Heart left ventricle (tissue), 16 donors: ENCODE measurements around the gene CRYBG2. TPM values are rescaled to one million over a fixed set of nuclear protein-coding genes. Genes with fewer than 3 reads are reported as not detected.

ENCODE experiments used
- ATAC-seq, 4 donors: fragments of 200-7000 bp; cut with Tn5 transposase; one replicate each; pipeline ENCODE4 v1.9.1; 2020 to 2022; ENCODE audit warnings: moderate library complexity in 4 of 4, mild to moderate bottlenecking in 3 of 4, moderate number of reproducible peaks in 1 of 4
- DNase-seq, 5 donors: peaks; one replicate each; pipeline ENCODE4 v3.0.0-alpha.2; 2020
- H3K27ac ChIP-seq, 12 donors: fragments of 200-600 bp; sonication (generic) in 4 of 12; one replicate each; pipeline versions ENCODE4 v1.5.0 to v1.8.0; 2016 to 2022; ENCODE audit warnings: mild to moderate bottlenecking in 2 of 12
- H3K27me3 ChIP-seq, 9 donors: fragments of 200-600 bp; sonication (generic) in 2 of 9; one replicate each; pipeline versions ENCODE4 v1.5.1 to v1.8.0; 2016 to 2022; ENCODE audit warnings: mild to moderate bottlenecking in 3 of 9
- H3K36me3 ChIP-seq, 9 donors: fragments of 200-600 bp; sonication (generic) in 2 of 9; one replicate each; pipeline versions ENCODE4 v1.5.0 to v1.8.0; 2018 to 2022; ENCODE audit warnings: mild to moderate bottlenecking in 2 of 9
- H3K4me1 ChIP-seq, 12 donors: fragments of 200-600 bp; sonication (generic) in 4 of 12; one replicate each; pipeline versions ENCODE4 v1.5.0 to v1.8.0; 2016 to 2022; ENCODE audit warnings: mild to moderate bottlenecking in 3 of 12
- H3K4me3 ChIP-seq, 12 donors: fragments of 200-600 bp; sonication (generic) in 4 of 12; one replicate each; pipeline versions ENCODE4 v1.5.0 to v1.8.0; 2017 to 2022; ENCODE audit warnings: mild to moderate bottlenecking in 9 of 12, moderate library complexity in 4 of 12
- H3K9me3 ChIP-seq, 12 donors: fragments of 200-600 bp; sonication (generic) in 4 of 12; one replicate each; pipeline versions ENCODE4 v1.5.0 to v1.8.0; 2016 to 2022; ENCODE audit warnings: mild to moderate bottlenecking in 1 of 12
- CTCF ChIP-seq, 12 donors: fragments of 200-600 bp; sonication (generic) in 4 of 12; IDR thresholded peaks; one replicate each; pipeline versions ENCODE4 v1.5.0 to v1.8.0; 2018 to 2022; ENCODE audit warnings: antibody characterized with exemption in 12 of 12, mild to moderate bottlenecking in 5 of 12
- POLR2A ChIP-seq, 2 donors: fragments of 450-650 bp; IDR thresholded peaks; one replicate each; pipeline ENCODE4 v1.6.1; 2017; ENCODE audit warnings: antibody characterized with exemption in 2 of 2, mild to moderate bottlenecking in 2 of 2, moderate library complexity in 2 of 2
- WGBS, 4 donors: extraction: QIAGEN DNeasy Blood & Tissue Kit in 2 of 4; methylation state at CpG; one replicate each; pipeline versions ENCODE4 v1.1.5 to v1.1.7; 2013 to 2018; 5-methylcytosine and 5-hydroxymethylcytosine counted together
- intact Hi-C, 10 donors: fragments of 100-400 bp; cut with DNase I; formaldehyde crosslinking; loops; one replicate each; pipeline versions ENCODE4 v1.11.1 to v1.14.2; 2022
- polyA plus RNA-seq, 2 donors: library from polyadenylated mRNA; stranded (reverse); fragments of 200-250 nt; gene quantifications; one replicate each; pipeline ENCODE4 v1.2.3, GENCODE V29; 2013
- total RNA-seq, 9 donors: library from RNA; depleted of rRNA in 2 of 9; stranded (reverse); fragments of >200 nt in 2 of 9; fragmentation: NEBNext Ultra II Directional in 3 of 9; extraction: Animal tissue kit (Norgen Biotek cat#: 25700) in 3 of 9; gene quantifications; one replicate each; pipeline versions ENCODE4 v1.1.0 to v1.2.4, GENCODE V29; 2016 to 2023
- donor health status: ischemic (EF 13 %, LVEDD 7.1; RV severe dilation, severe dysfunction).
- donor health status: healthy with polysubstance abuse.
- donor health status: DM: no; HTN: yes; CAD: no.
- donor health status: DM: no; HTN: no; CAD: no.
- donor health status: ischemic (EF 25% LVEDD 6.9; RV normal size, moderate dysfunction).
- donor health status: ischemic (EF 25% LVEDD 5.7; RV mildly dilated, moderate dysfunction).
- donor health status: healthy.
- donor health status: DM: yes; HTN: yes; CAD: no.
- donor health status: ischemic (EF 35%, LVEDD 5.7; RV mildly dilated, moderate dysfunction).
- donor health status: nonischemic (EF 11% LVEDD 7.7; RV severe dilation, severe dysfunction).
- donor health status: DM: yes; HTN: yes; CAD: no.
- donor health status: PGD.
- donor health status: ischemic (EF 29% LVEDD 5.4; RV normal size, mild dysfunction).
- donor health status: nonischemic (EF 23%, LVEDD 6.1; RV moderate dilation, normal function).

CRYBG2 gene
- total and polyA plus RNA-seq, 11 donors: 0.25 to 0.45 TPM; not detected in 9

DNA sequence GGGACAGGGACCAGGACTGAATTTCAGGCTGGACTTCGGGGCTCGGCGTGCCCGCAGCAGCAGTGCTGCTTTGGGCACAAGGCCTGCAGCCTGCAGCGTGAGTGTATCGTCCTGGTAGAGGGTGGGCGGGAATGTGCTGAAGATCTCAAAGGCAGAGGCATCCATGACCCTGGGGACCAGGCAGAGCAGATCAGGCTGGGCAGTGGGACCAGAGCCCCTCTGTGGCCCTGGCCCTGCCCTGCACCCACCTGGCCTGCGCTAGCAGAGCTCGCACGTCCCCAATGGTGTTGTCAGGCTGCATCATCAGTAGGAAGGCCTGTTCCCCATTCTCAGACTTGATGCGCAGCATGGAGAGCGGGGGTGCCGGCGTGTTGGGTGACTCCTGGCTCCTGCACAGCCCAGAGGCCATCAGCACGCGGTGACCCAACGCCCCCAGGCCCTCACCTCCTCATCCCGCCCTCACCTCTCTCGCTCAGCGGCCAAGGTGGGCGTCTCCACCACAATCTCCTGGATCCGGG lies 71.5 kb downstream of the CRYBG2 start:
- WGBS, 4 donors: 81 to 89% (median 82%) methylated on average over 11 to 22 of the region's 22 CpGs
- no peak for DNase-seq
- intact Hi-C loops: loop anchor here in 2 of 10 donors (5.0 kb wide), 2 partner anchors 80 to 245 kb away; no protein-coding TSS in a partner anchor

DNA sequence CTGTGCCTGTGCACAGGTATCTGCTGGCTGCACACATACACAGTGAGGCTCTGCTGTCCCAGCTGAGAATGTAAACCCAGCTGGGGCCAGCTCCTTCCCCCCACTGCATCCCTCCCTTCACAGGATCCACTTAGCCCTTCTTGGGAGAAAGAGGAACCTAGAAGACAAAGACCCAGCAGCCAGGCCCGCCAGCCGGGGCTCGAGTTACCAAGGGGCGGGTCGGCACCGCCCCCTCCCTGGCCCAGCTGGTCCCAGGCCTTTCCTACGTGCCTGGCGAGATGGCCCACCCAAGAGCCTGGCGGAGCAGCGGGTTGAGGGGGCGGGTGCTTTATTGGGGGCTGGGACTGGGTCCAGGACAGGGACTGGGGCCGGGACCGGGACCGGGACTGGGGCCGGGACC lies 72.0 kb downstream of the CRYBG2 start:
- no peaks in the 10 kb centered on the region for H3K27me3 ChIP-seq
- H3K9me3 ChIP-seq: no peaks in the 10 kb centered on the region
- H3K36me3 ChIP-seq: peaks cover 0 to 24% (median 14%) of the 10 kb centered on the region in 9 donors
- TF ChIP-seq POLR2A (IDR thresholded peaks at IDR 0.05) (no peak), CTCF (IDR thresholded peaks at IDR 0.05) (no peak)
- WGBS, 4 donors: 56 to 61% (median 61%) methylated on average over 12 to 15 of the region's 15 CpGs
- peak overlapping the region in 5 of 12 donors; percentile 5 to 98 (median 93) for H3K27ac ChIP-seq
- H3K4me3 ChIP-seq: peak overlapping the region in 7 of 12 donors; percentile 17 to 99 (median 76)
- intact Hi-C loops: loop anchor here in 2 of 10 donors (5.0 kb wide), 2 partner anchors 80 to 245 kb away; no protein-coding TSS in a partner anchor
- ATAC-seq (no peak), DNase-seq (peak in 2 of 5 donors; percentile 49 to 73)
- H3K4me1 ChIP-seq: peaks cover 12 to 93% (median 68%) of the 10 kb centered on the region in 12 donors

More for the DNA sequence above, 71.5 kb downstream of the CRYBG2 start:
- no peaks in the 10 kb centered on the region for H3K27me3 ChIP-seq
- peaks cover 0 to 19% (median 9%) of the 10 kb centered on the region in 9 donors for H3K36me3 ChIP-seq
- peaks cover 12 to 93% (median 66%) of the 10 kb centered on the region in 12 donors for H3K4me1 ChIP-seq
- peak overlapping the region in 5 of 12 donors; percentile 11 to 98 (median 35) for H3K27ac ChIP-seq
- ATAC-seq: no peak
- H3K4me3 ChIP-seq: peak overlapping the region in 2 of 12 donors; percentile 17 to 70
- H3K9me3 ChIP-seq: no peaks in the 10 kb centered on the region
- TF ChIP-seq POLR2A (IDR thresholded peaks at IDR 0.05) (no peak), CTCF (IDR thresholded peaks at IDR 0.05) (no peak)

DNA sequence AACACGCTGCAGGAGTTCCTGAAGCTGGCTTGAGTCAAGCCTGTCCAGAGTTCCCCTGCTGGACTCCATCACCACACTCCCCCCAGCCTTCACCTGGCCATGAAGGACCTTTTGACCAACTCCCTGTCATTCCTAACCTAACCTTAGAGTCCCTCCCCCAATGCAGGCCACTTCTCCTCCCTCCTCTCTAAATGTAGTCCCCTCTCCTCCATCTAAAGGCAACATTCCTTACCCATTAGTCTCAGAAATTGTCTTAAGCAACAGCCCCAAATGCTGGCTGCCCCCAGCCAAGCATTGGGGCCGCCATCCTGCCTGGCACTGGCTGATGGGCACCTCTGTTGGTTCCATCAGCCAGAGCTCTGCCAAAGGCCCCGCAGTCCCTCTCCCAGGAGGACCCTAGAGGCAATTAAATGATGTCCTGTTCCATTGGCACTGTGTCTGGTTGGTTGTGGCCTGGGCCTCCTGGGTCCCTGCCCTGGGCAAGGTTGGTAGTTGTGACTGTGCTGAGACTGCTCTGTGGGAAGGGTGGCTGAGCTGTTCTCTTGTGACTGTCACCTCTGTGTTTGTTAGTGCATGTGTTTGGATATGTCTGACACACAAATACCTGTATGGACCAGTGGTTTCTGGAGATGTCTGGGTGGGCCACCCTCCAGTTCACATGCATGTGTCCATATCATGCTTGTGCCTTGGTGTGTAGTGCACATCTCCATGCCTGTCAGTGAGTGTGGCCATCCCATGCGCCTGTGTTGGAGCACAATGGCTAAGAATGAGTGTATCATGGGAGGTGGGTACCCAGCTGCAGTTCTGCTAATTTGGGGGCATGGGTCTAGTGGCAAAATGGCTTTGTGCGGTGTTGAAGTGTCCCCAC lies 72.6 kb downstream of the CRYBG2 start:
- no peaks in the 10 kb centered on the region for H3K9me3 ChIP-seq
- no peak for DNase-seq
- peaks cover 15 to 93% (median 70%) of the 10 kb centered on the region in 12 donors for H3K4me1 ChIP-seq
- intact Hi-C loops: loop anchor here in 2 of 10 donors (5.0 kb wide), 2 partner anchors 81 to 244 kb away; no protein-coding TSS in a partner anchor
- peak overlapping the region in 9 of 12 donors; percentile 4 to 98 (median 93) for H3K27ac ChIP-seq
- H3K27me3 ChIP-seq: no peaks in the 10 kb centered on the region
- TF ChIP-seq POLR2A (IDR thresholded peaks at IDR 0.05) (no peak), CTCF (IDR thresholded peaks at IDR 0.05) (no peak)
- no peak for ATAC-seq
- WGBS, 4 donors: 84 to 96% (median 93%) methylated on average over 5 of the region's 5 CpGs
- H3K4me3 ChIP-seq: peak overlapping the region in 10 of 12 donors; percentile 61 to 99 (median 76)
- peaks cover 0 to 31% (median 19%) of the 10 kb centered on the region in 9 donors for H3K36me3 ChIP-seq
